Pancreas (tissue), 10 donors: Measurements from ENCODE around the gene CDC42BPB. TPM values are rescaled to one million over a fixed set of nuclear protein-coding genes. Genes with fewer than 3 reads are reported as not detected.

Source experiments
- ATAC-seq, 4 donors: fragments of 200-7000 bp; cut with Tn5 transposase; one replicate each; pipeline versions ENCODE4 v1.8.0 to v1.9.1; 2020; ENCODE audit warnings: mild to moderate bottlenecking in 4 of 4, moderate library complexity in 4 of 4
- DNase-seq, 6 donors: peaks; one replicate each; pipeline ENCODE4 v3.0.0-alpha.2; 2020
- FAIRE-seq: peaks from 2 replicates; lab custom pipeline; 2012; peaks lifted over from hg19 to GRCh38; lab: Jason Lieb, UNC
- H3K27ac ChIP-seq, 4 donors: fragments of 200-600 bp; sonication (generic); 1 replicate in 3 of 4; 2 replicates in 1 of 4; pipeline versions ENCODE4 v1.5.0 to v1.8.0; 2020
- H3K27me3 ChIP-seq, 4 donors: fragments of 200-600 bp; one replicate each; pipeline ENCODE4 v1.8.0; 2021
- H3K36me3 ChIP-seq, 3 donors: fragments of 200-600 bp; sonication (generic) in 1 of 3; one replicate each; pipeline versions ENCODE4 v1.5.0 to v1.8.0; 2020 to 2021
- H3K4me1 ChIP-seq, 3 donors: fragments of 200-600 bp; one replicate each; pipeline ENCODE4 v1.8.0; 2021
- H3K4me3 ChIP-seq, 4 donors: fragments of 200-600 bp; sonication (generic) in 2 of 4; one replicate each; pipeline versions ENCODE4 v1.5.0 to v1.8.0; 2020 to 2021
- H3K9me3 ChIP-seq, 4 donors: fragments of 200-600 bp; one replicate each; pipeline ENCODE4 v1.8.0; 2021
- WGBS, 2 donors: extraction: QIAGEN DNeasy Blood & Tissue Kit; methylation state at CpG; one replicate each; pipeline ENCODE4 v1.1.7; 2013; 5-methylcytosine and 5-hydroxymethylcytosine counted together
- intact Hi-C, 3 donors: fragments of 100-400 bp; cut with DNase I; formaldehyde crosslinking; loops; one replicate each; pipeline versions ENCODE4 v1.11.1 to v1.14.2; 2022
- polyA plus RNA-seq, 2 donors: library from polyadenylated mRNA; stranded (reverse); fragments of 200-250 nt; gene quantifications; one replicate each; pipeline ENCODE4 v1.2.3, GENCODE V29; 2013
- total RNA-seq, 6 donors: library from RNA; stranded (reverse); fragmentation: NEBNext Ultra II Directional in 4 of 6; extraction: Animal tissue kit (Norgen Biotek cat#: 25700) in 4 of 6; gene quantifications; one replicate each; pipeline versions ENCODE4 v1.2.1 to v1.2.4, GENCODE V29; 2021 to 2023
- TF ChIP-seq, protein P1 (sequence below), 4 donors: fragments of 200-600 bp; sonication (generic) in 3 of 4; IDR thresholded peaks; one replicate each; pipeline versions ENCODE4 v1.5.0 to v1.8.0; 2021; ENCODE audit warnings: antibody characterized with exemption in 4 of 4
- donor health status: healthy with polysubstance abuse.
- donor health status: DM: no; HTN: no; CAD: no; lungs with moderate emphysema.
- donor health status: DM: no; HTN: no; CAD: no.
- donor health status: control.
- donor health status: control.
- donor health status: Bipolar disorder and iron deficiency.
- donor health status: DM: yes; HTN: yes; CAD: no.
- donor health status: DM: no; HTN: no; CAD: no.
- donor health status: DM: no; HTN: no; CAD: no.
- donor health status: DM: yes; HTN: yes; CAD: no.

CDC42BPB gene
- total and polyA plus RNA-seq, 8 donors, result 27.2 to 45.5 (median 32.7) TPM

DNA sequence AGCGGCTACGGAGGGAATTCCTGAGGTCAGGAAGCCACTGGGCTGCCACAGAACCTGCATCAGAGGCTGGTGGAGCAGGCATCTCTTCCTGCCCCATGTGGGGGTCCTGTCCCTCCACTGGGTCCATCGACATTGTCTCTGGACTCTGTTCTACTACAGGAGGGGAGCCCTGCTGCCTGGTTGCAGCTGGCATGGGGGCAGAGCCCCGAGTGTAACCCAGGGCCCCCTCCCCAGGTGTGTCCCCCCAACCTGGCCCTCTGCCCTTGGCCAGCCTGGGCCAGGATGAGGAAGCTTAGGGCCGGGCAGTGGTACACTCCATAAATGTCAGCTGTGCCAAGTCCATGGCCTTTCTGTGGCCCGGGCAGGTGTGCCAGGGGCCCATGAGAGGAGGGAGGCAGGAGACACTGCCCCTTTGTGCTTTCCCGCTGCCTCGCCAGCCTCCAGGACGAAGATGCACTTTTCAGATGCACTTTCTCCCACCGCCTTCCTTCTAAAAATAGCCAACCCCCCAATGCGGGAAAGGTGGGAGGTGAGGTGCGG lies 33.2 kb upstream of the CDC42BPB start:
- intact Hi-C loops, result no loop called here
- H3K4me1 ChIP-seq, result no peaks in the 10 kb centered on the region
- no peaks in the 10 kb centered on the region for H3K9me3 ChIP-seq
- TF ChIP-seq, protein P1, sequence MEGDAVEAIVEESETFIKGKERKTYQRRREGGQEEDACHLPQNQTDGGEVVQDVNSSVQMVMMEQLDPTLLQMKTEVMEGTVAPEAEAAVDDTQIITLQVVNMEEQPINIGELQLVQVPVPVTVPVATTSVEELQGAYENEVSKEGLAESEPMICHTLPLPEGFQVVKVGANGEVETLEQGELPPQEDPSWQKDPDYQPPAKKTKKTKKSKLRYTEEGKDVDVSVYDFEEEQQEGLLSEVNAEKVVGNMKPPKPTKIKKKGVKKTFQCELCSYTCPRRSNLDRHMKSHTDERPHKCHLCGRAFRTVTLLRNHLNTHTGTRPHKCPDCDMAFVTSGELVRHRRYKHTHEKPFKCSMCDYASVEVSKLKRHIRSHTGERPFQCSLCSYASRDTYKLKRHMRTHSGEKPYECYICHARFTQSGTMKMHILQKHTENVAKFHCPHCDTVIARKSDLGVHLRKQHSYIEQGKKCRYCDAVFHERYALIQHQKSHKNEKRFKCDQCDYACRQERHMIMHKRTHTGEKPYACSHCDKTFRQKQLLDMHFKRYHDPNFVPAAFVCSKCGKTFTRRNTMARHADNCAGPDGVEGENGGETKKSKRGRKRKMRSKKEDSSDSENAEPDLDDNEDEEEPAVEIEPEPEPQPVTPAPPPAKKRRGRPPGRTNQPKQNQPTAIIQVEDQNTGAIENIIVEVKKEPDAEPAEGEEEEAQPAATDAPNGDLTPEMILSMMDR (IDR thresholded peaks at IDR 0.05), result no peak
- FAIRE-seq (no peak), DNase-seq (peak in 2 of 6 donors; percentile 30 to 56), ATAC-seq (no peak)
- WGBS, 2 donors, result 72% methylated on average over 12 of the region's 12 CpGs
- no peak overlapping the region for H3K4me3 ChIP-seq
- no peaks in the 10 kb centered on the region for H3K36me3 ChIP-seq
- no peaks in the 10 kb centered on the region for H3K27me3 ChIP-seq
- H3K27ac ChIP-seq, result no peak overlapping the region

DNA sequence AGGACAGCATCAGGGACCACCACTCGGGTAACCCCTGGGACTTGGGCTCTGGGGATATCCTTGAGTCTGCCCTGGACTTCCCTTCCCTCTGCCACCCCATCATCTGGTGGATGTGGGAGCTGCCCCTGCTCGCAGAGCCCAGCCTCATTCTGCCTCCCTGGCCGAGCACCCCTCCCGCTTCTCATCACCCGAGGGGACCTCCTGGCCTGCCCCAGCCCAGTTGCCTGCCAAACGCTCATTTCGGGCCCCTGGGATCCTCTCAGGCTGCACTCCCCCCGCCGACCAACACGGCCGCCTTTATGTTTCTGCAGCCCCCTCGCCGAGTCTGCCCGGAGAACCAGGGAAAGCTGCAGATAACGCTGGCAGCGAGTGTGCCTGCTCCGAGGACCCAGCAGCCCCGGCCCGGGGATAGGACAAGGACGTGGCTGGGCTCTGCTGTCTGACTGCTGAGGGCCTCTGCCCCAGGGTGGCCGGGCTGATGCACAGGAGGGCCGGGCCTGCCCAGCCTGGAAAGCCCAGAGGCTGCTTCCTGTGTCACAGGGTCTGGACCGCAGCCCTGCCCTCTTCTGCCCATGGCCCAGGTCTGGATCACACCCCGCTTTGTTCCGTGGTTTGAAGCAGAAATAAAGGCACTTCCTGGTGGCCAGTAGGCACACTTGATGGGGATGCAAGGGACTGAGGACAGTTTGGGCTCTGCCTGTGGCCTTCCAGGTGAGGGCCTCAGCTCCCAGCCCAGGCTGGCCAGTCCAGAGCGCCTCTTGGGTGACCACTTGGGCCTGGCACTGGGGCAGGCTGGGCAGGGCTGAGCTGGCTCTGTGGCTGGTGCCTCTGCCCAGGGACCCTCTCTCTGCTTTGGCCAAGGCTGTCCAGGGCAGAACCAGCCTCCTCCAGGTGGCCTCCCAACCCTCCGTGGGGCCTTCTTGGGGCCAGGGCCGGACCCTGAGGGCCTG lies 32.3 kb upstream of the CDC42BPB start:
- ATAC-seq (no peak), FAIRE-seq (no peak), DNase-seq (peak in 2 of 6 donors; percentile 29 to 74)
- Histone ChIP-seq H3K27me3 (no peaks in the 10 kb centered on the region), H3K27ac (no peak overlapping the region), H3K36me3 (no peaks in the 10 kb centered on the region), H3K9me3 (no peaks in the 10 kb centered on the region), H3K4me1 (no peaks in the 10 kb centered on the region), H3K4me3 (no peak overlapping the region)
- intact Hi-C loops, result loop anchor here in 1 of 3 donors (10.0 kb wide), 1 partner anchor 195 kb away; no protein-coding TSS in a partner anchor
- TF ChIP-seq, protein P1 (IDR thresholded peaks at IDR 0.05), result no peak
- 88 to 89% methylated on average over 28 of the region's 28 CpGs for whole genome bisulfite sequencing, 2 donors

DNA sequence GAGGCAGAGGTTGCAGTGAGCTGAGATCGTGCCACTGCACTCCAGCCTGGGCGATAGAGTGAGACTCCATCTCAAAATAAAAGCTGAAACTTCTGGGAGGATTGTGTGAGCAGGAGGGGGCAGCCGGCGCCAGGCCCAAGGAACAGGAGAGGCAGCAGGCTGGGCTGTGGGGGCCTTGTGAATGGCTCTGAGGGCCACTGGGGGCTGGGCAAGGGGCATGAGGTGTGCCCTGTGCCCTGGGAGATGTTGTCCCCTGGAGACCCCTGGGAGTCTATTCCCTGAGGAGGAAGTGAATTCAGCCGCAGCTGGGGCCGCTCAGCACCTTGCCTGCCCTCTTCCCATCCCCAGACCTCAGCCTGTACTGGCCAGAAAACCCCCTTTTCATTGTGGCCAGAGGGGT lies 31.6 kb upstream of the CDC42BPB start:
- H3K27me3 ChIP-seq, result no peaks in the 10 kb centered on the region
- no peak overlapping the region for H3K27ac ChIP-seq
- FAIRE-seq, result no peak
- no peaks in the 10 kb centered on the region for H3K36me3 ChIP-seq
- no peaks in the 10 kb centered on the region for H3K9me3 ChIP-seq
- 87 to 94% methylated on average over 6 of the region's 6 CpGs for WGBS, 2 donors
- peak in 1 of 6 donors; percentile 59 for DNase-seq
- TF ChIP-seq, protein P1 (IDR thresholded peaks at IDR 0.05), result no peak
- ATAC-seq, result no peak
- intact Hi-C loops, result loop anchor here in 1 of 3 donors (10.0 kb wide), 1 partner anchor 196 kb away; no protein-coding TSS in a partner anchor
- H3K4me1 ChIP-seq, result no peaks in the 10 kb centered on the region
- H3K4me3 ChIP-seq, result no peak overlapping the region

DNA sequence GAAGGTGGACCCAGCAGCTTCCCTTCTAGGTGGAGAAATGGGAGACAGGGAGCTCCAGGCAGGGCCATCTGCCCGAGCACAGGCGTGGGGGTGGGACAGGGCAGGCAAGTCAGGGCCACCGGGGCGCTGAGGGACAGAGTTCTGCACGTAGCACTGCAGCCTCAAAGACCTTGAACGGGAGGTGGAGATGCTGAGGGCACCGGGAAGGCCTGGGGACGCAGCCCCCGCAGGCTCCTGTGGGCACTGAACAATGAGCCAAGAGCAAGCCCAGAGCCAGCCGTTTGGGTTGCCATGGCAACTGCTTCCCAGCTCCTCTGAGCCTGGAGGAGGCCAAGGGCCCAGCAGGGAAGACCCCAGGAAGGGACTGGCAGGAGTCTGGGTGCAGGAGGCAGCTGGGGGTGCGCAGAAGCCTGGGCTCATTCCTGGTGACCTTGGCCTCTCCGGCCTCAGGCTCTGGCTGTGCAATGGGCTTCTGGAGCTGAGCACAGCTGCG lies 30.0 kb upstream of the CDC42BPB start:
- FAIRE-seq, result no peak

More for the DNA sequence above, 30.0 kb upstream of the CDC42BPB start:
- H3K27me3 ChIP-seq, result no peaks in the 10 kb centered on the region
- 56 to 59% methylated on average over 13 of the region's 13 CpGs for WGBS, 2 donors
- H3K9me3 ChIP-seq, result no peaks in the 10 kb centered on the region
- no peaks in the 10 kb centered on the region for H3K4me1 ChIP-seq
- no peak for ATAC-seq
- no peaks in the 10 kb centered on the region for H3K36me3 ChIP-seq
- TF ChIP-seq, protein P1 (IDR thresholded peaks at IDR 0.05), result no peak
- intact Hi-C loops, result loop anchor here in 1 of 3 donors (10.0 kb wide), 1 partner anchor 197 kb away; no protein-coding TSS in a partner anchor
- DNase-seq, result peak in 1 of 6 donors; percentile 58
- no peak overlapping the region for H3K27ac ChIP-seq
- H3K4me3 ChIP-seq, result no peak overlapping the region
